Upper lobe of left lung (tissue), 4 donors: ENCODE data around the gene MUC5B.

ENCODE experiments used
- CTCF ChIP-seq, 6 experiments: fragments of 450-650 bp in 4 of 6; fragments of 200-600 bp in 2 of 6; sonication (generic) in 2 of 6; IDR thresholded peaks; one replicate each; pipeline ENCODE4 v1.5.1; 2016 to 2019; ENCODE audit warnings: antibody characterized with exemption in 6 of 6
- POLR2A ChIP-seq, 4 donors: fragments of 450-650 bp; IDR thresholded peaks; one replicate each; pipeline ENCODE4 v1.5.1; 2016 to 2017; ENCODE audit warnings: antibody characterized with exemption in 4 of 4, mild to moderate bottlenecking in 2 of 4
- POLR2AphosphoS5 ChIP-seq, 2 donors: sonication (generic); formaldehyde crosslinking; IDR thresholded peaks; one replicate each; pipeline ENCODE4 v1.5.1; 2017; ENCODE audit warnings: antibody characterized with exemption in 2 of 2

DNA sequence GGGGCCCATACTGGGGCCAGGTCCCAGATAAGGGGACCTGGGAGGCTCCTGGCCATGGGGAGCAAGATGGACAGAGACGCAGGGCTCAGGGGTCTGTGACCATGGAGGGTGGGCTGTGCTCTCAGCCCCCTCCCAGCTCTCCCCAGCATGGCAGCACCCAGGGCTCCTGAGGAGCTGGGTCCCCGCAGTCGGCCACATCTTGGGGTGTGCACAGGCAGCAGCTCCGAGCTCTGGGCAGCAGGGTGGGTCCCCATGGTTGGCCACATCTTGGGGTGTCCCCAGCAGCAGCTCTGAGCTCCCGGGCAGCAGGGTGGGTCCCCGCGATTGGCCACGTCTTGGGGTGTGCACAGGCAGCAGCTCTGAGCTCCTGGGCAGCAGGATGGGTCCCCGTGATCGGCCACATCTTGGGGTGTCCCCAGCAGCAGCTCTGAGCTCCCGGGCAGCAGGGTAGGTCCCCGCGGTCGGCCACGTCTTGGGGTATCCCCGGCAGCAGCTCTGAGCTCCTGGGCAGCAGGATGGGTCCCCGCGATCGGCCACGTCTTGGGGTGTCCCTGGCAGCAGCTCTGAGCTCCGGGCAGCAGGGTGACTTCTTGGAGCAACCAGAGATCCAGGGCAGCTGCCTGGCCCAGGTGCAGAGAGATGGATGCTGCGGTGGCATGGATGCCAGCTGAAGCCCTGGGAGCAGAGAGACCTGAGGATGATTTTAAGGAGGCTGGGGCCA lies 18.3 kb upstream of the MUC5B start:
- TF ChIP-seq CTCF (IDR thresholded peaks at IDR 0.05) = no peak
- TF ChIP-seq POLR2A (IDR thresholded peaks at IDR 0.05) = no peak
- TF ChIP-seq POLR2AphosphoS5 (IDR thresholded peaks at IDR 0.05) = no peak
